Gastrocnemius medialis (tissue), 4 donors: ENCODE data around the gene HMGXB4. TPM values are rescaled to one million over a fixed set of nuclear protein-coding genes. Genes with fewer than 3 reads are reported as not detected.

Experiments used
- ATAC-seq, 2 donors: fragments of 150-250 bp; one replicate each; pipeline ENCODE4 v1.9.1; 2016
- DNase-seq, 2 donors: peaks; one replicate each; pipeline ENCODE4 v3.0.0-alpha.2; 2019
- H3K27ac ChIP-seq, 4 donors: fragments of 200-600 bp; sonication (generic); 1 replicate in 1 of 4; 2 replicates in 3 of 4; pipeline ENCODE4 v1.5.1; 2016 to 2018; ENCODE audit warnings: mild to moderate bottlenecking in 2 of 4, moderate library complexity in 1 of 4
- H3K27me3 ChIP-seq, 3 donors: fragments of 200-600 bp; sonication (generic) in 2 of 3; 1 replicate in 1 of 3; 2 replicates in 2 of 3; pipeline versions ENCODE4 v1.5.1 to v1.6.0; 2016 to 2019; ENCODE audit warnings: mild to moderate bottlenecking in 1 of 3, moderate library complexity in 1 of 3
- H3K36me3 ChIP-seq, 2 donors: fragments of 200-600 bp; sonication (generic) in 1 of 2; one replicate each; pipeline ENCODE4 v1.5.1; 2017 to 2018
- H3K4me1 ChIP-seq, 2 donors: fragments of 200-600 bp; sonication (generic) in 1 of 2; one replicate each; pipeline ENCODE4 v1.5.1; 2016 to 2017; ENCODE audit warnings: mild to moderate bottlenecking in 2 of 2
- H3K4me3 ChIP-seq, 4 donors: fragments of 200-600 bp; sonication (generic) in 3 of 4; 1 replicate in 1 of 4; 2 replicates in 3 of 4; pipeline ENCODE4 v1.5.1; 2016 to 2019; ENCODE audit warnings: mild to moderate bottlenecking in 2 of 4
- H3K9me3 ChIP-seq, 3 donors: fragments of 200-600 bp; sonication (generic) in 2 of 3; 1 replicate in 1 of 3; 2 replicates in 2 of 3; pipeline ENCODE4 v1.5.1; 2016 to 2019
- CTCF ChIP-seq, 5 experiments: fragments of 450-650 bp in 3 of 5; fragments of 200-600 bp in 2 of 5; sonication (generic) in 2 of 5; IDR thresholded peaks in 4 of 5; conservative IDR thresholded peaks in 1 of 5; 1 replicate in 4 of 5; 2 replicates in 1 of 5; pipeline ENCODE4 v1.5.1; 2016 to 2019; ENCODE audit warnings: antibody characterized with exemption in 5 of 5, mild to moderate bottlenecking in 3 of 5, moderate library complexity in 3 of 5
- POLR2A ChIP-seq, 2 donors: fragments of 450-650 bp; IDR thresholded peaks; one replicate each; pipeline ENCODE4 v1.6.1; 2017; ENCODE audit warnings: antibody characterized with exemption in 2 of 2, mild to moderate bottlenecking in 2 of 2, moderate library complexity in 2 of 2
- in situ Hi-C, 4 donors: fragments of 200-750 bp; cut with MboI; loops; one replicate each; pipeline versions ENCODE4 v1.15.0 to v1.8.0; 2017; ENCODE audit warnings: low sequenced_read_pairs in 4 of 4
- intact Hi-C: fragments of 100-400 bp; cut with DNase I; formaldehyde crosslinking; loops from one replicate; pipeline ENCODE4 v1.15.1; 2023; ENCODE audit warnings: low total_unique reads
- total RNA-seq, 4 donors: library from RNA; depleted of rRNA; stranded (reverse); fragments of >200 nt; gene quantifications; one replicate each; pipeline versions ENCODE4 v1.1.0 to v1.2.3, GENCODE V29; 2016

Gene HMGXB4
- total RNA-seq, 4 donors from 2014 or later = 8.3 to 19.2 (median 12.4) TPM

DNA sequence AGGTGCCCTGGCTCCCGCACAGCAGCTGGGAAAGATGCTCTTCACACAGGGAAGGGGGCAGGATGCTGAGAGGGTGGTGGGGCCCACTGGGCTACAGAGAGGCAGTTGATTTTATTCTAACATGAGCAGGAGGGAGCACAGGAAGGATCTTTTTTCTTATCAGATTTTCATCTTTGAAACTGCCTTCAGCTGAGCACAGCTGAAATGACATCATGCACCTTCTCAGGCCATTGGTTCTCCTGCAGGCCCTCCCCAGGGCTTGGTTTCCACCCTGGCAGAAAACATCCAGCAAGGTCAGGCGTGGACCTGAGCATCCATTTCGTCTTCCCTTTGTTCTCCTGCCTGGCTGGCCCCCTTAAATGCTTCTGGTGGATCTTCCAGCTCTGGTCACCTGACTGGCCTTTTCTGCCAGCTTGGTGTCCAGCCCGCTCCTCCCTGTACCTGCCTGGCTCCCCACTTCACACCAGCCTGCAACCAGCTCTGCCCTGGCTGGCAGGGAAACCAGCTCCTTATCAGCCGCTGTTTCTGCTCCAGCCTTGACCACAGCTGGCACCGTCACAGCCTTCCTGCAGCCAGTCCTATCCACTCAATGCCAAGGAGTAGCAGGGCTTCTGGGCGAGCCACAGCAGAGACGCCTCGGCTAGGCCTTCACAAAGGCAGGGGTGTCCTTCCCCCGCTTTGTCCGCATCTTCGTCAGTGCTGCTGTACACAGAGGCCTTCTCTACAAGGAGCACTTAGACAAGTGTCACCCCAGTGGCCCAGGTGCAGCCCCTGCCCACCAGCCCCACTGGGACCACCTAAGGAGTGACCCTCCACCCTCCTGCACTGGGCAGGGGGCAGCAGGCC lies 78.9 kb downstream of the HMGXB4 start:
- Histone ChIP-seq H3K27ac (peak overlapping the region in 3 of 4 donors; percentile 17 to 54 (median 39)), H3K9me3 (no peaks in the 10 kb centered on the region), H3K27me3 (no peaks in the 10 kb centered on the region), H3K36me3 (peaks cover 0 to 96% of the 10 kb centered on the region in 2 donors), H3K4me1 (peaks cover 0 to under 1% of the 10 kb centered on the region in 2 donors), H3K4me3 (no peak overlapping the region)
- ATAC-seq (no peak), DNase-seq (no peak)
- TF ChIP-seq CTCF (IDR thresholded peaks at IDR 0.05 in 4 of 5, conservative IDR thresholded peaks at IDR 0.05 in 1 of 5) = no peak
- TF ChIP-seq POLR2A (IDR thresholded peaks at IDR 0.05) = no peak
- in situ Hi-C loops (loop anchor here in 2 of 4 donors (25.0 kb wide), 1 partner anchor 251 kb away; no protein-coding TSS in a partner anchor), intact Hi-C loops (no loop called here)

- ATAC-seq = no peak
- in situ Hi-C loops = loop anchor here in 2 of 4 donors (25.0 kb wide), 1 partner anchor 249 kb away; no protein-coding TSS in a partner anchor
- intact Hi-C loops = no loop called here
Observed at GRCh38 chr22:35337932-35338331, 80.6 kb downstream of the HMGXB4 start.

GRCh38 chr22:35341090-35341874 lies 84.0 kb downstream of the HMGXB4 start:
- Histone ChIP-seq H3K27ac (no peak overlapping the region), H3K9me3 (no peaks in the 10 kb centered on the region), H3K4me3 (no peak overlapping the region), H3K4me1 (no peaks in the 10 kb centered on the region), H3K36me3 (peaks cover 0 to 92% of the 10 kb centered on the region in 2 donors), H3K27me3 (no peaks in the 10 kb centered on the region)
- in situ Hi-C loops = loop anchor here in 2 of 4 donors (25.0 kb wide), 1 partner anchor 246 kb away; no protein-coding TSS in a partner anchor
- intact Hi-C loops = no loop called here
- ATAC-seq (no peak), DNase-seq (no peak)
- TF ChIP-seq POLR2A (IDR thresholded peaks at IDR 0.05) = no peak
- no peak for TF ChIP-seq CTCF (IDR thresholded peaks at IDR 0.05 in 4 of 5, conservative IDR thresholded peaks at IDR 0.05 in 1 of 5)

More at GRCh38 chr22:35337932-35338331, 80.6 kb downstream of the HMGXB4 start:
- H3K27ac ChIP-seq = no peak overlapping the region
- H3K27me3 ChIP-seq = no peaks in the 10 kb centered on the region
- H3K4me1 ChIP-seq = no peaks in the 10 kb centered on the region
- no peak overlapping the region for H3K4me3 ChIP-seq
- TF ChIP-seq POLR2A (IDR thresholded peaks at IDR 0.05) (no peak), CTCF (IDR thresholded peaks at IDR 0.05 in 4 of 5, conservative IDR thresholded peaks at IDR 0.05 in 1 of 5) (no peak)
- H3K9me3 ChIP-seq = no peaks in the 10 kb centered on the region
- no peak for DNase-seq
- peaks cover 0 to 95% of the 10 kb centered on the region in 2 donors for H3K36me3 ChIP-seq

GRCh38 chr22:35342390-35342789 lies 85.1 kb downstream of the HMGXB4 start:
- no peaks in the 10 kb centered on the region for H3K9me3 ChIP-seq
- peaks cover 0 to 91% of the 10 kb centered on the region in 2 donors for H3K36me3 ChIP-seq
- H3K27me3 ChIP-seq = no peaks in the 10 kb centered on the region
- TF ChIP-seq CTCF (IDR thresholded peaks at IDR 0.05 in 4 of 5, conservative IDR thresholded peaks at IDR 0.05 in 1 of 5) (no peak), POLR2A (IDR thresholded peaks at IDR 0.05) (no peak)
- no peak overlapping the region for H3K27ac ChIP-seq
- no peak for DNase-seq
- no peak overlapping the region for H3K4me3 ChIP-seq
- ATAC-seq = no peak
- no peaks in the 10 kb centered on the region for H3K4me1 ChIP-seq
- in situ Hi-C loops (loop anchor here in 2 of 4 donors (25.0 kb wide), 1 partner anchor 245 kb away; no protein-coding TSS in a partner anchor), intact Hi-C loops (no loop called here)
